Fibroblast of lung (primary cell): ENCODE results near the gene CHST11. TPM values are rescaled to one million over a fixed set of nuclear protein-coding genes. Genes with fewer than 3 reads are reported as not detected.

Experiments used
- DNase-seq, 2 donors: peaks; one replicate each; pipeline versions ENCODE4 v3.0.0 to v3.0.0-alpha.2; 2010; ENCODE audit warnings: low read depth in 2 of 2
- H2AFZ ChIP-seq: 2 replicates; pipeline ENCODE4 v1.5.1; 2012; ENCODE audit warnings: low read length, control low read depth, inconsistent platforms
- H3K27ac ChIP-seq: 2 replicates; pipeline ENCODE4 v1.5.1; 2011; ENCODE audit warnings: low read length, control low read depth; ENCODE audit not compliant: insufficient read depth
- H3K27me3 ChIP-seq: 2 replicates; pipeline ENCODE4 v1.5.1; 2011; ENCODE audit warnings: mild to moderate bottlenecking, low read length; ENCODE audit not compliant: control insufficient read depth, insufficient read depth
- H3K36me3 ChIP-seq: 2 replicates; pipeline ENCODE4 v1.5.1; 2011; ENCODE audit warnings: low read length; ENCODE audit not compliant: control insufficient read depth, insufficient read depth
- H3K4me1 ChIP-seq: 2 replicates; pipeline ENCODE4 v1.5.1; 2011; ENCODE audit warnings: low read length; ENCODE audit not compliant: control insufficient read depth, insufficient read depth; ENCODE audit errors: extremely low read depth
- H3K4me2 ChIP-seq: 2 replicates; pipeline ENCODE4 v1.5.1; 2011; ENCODE audit warnings: low read length, control low read depth; ENCODE audit not compliant: insufficient read depth; ENCODE audit errors: extremely low read depth
- H3K4me3 ChIP-seq, 4 experiments: fragments of 200-600 bp in 1 of 4; sonication (generic) in 1 of 4; replicated peaks in 1 of 4; 2 replicates each; pipeline ENCODE4 v1.5.1; 2011 to 2016; ENCODE audit warnings: low read length in 4 of 4, low read depth in 3 of 4, mild to moderate bottlenecking in 3 of 4, control low read depth in 2 of 4, inconsistent platforms in 1 of 4, mixed read lengths in 1 of 4; ENCODE audit not compliant: insufficient read depth in 1 of 4; ENCODE audit errors: control extremely low read depth in 1 of 4
- H3K79me2 ChIP-seq: 2 replicates; pipeline ENCODE4 v1.5.1; 2012; ENCODE audit warnings: mild to moderate bottlenecking, low read length, inconsistent platforms; ENCODE audit not compliant: control insufficient read depth, insufficient read depth
- H3K9ac ChIP-seq: 2 replicates; pipeline ENCODE4 v1.5.1; 2011; ENCODE audit warnings: mild to moderate bottlenecking, low read length, control low read depth; ENCODE audit not compliant: insufficient read depth
- H3K9me3 ChIP-seq: 2 replicates; pipeline ENCODE4 v1.5.1; 2012; ENCODE audit warnings: low read depth, low read length; ENCODE audit not compliant: control insufficient read depth, insufficient read depth
- H4K20me1 ChIP-seq: 2 replicates; pipeline ENCODE4 v1.5.1; 2011; ENCODE audit warnings: low read length; ENCODE audit not compliant: control insufficient read depth, insufficient read depth; ENCODE audit errors: extremely low read depth
- EZH2 ChIP-seq: IDR thresholded peaks from 2 replicates; pipeline ENCODE4 v1.5.1; 2012; ENCODE audit warnings: low read length, control low read depth, mild to moderate bottlenecking; ENCODE audit errors: missing control alignments
- polyA plus RNA-seq, 2 donors: library from polyadenylated mRNA; depleted of rRNA in 1 of 2; stranded (reverse) in 1 of 2; unstranded in 1 of 2; fragments of >200 nt; gene quantifications; 2 replicates each; pipeline ENCODE4 v1.2.1, GENCODE V29; 2011 to 2012; ENCODE audit warnings: missing spikeins in 1 of 2
- total RNA-seq: library from RNA; depleted of rRNA; stranded (reverse); fragments of >200 nt; gene quantifications from 2 replicates; pipeline ENCODE4 v1.2.1, GENCODE V29; 2014
- TF ChIP-seq, protein P1 (sequence below), 2 donors: IDR thresholded peaks in 1 of 2; conservative IDR thresholded peaks in 1 of 2; 1 replicate in 1 of 2; 2 replicates in 1 of 2; pipeline ENCODE4 v1.5.1; 2011 to 2012; ENCODE audit warnings: low read length in 2 of 2, control low read depth in 1 of 2, inconsistent platforms in 1 of 2, low read depth in 1 of 2, mild to moderate bottlenecking in 1 of 2

CHST11 gene
- total and polyA plus RNA-seq, 2 donors (not counting 1 experiment from before 2014, with no cell fraction given), result 3.5 to 9.1 TPM

DNA sequence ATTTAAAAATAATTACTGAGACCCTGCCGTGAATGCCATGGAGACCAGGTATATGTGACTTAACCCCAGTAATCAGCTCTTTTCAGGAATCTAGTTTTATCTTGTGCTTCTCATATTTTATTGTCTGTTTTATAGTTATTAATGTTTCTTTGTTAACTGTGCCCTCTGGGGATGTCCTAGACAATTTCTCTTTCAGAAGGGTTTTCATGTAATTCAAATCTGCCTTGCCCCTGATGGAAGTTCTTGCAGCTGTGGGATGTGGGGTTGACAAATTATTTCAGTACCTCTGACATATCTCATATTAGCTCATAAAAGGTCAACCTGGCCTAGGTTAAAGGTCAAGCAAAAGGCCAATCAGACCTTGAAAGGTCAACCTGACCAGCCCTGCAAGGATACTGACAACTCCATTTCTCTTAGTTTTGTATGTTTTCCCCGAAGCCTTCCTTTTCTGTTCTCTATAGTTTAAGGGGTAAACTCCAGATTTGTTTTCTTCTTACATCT is 319.0 kb downstream of the CHST11 start:
- no peak overlapping the region for H3K4me3 ChIP-seq
- TF ChIP-seq EZH2, result no peak
- H3K27me3 ChIP-seq, result no peaks in the 10 kb centered on the region
- no peak overlapping the region for H3K9ac ChIP-seq
- H3K9me3 ChIP-seq, result no peaks in the 10 kb centered on the region
- H3K4me2 ChIP-seq, result no peak overlapping the region
- no peak overlapping the region for H3K27ac ChIP-seq
- no peaks in the 10 kb centered on the region for H3K79me2 ChIP-seq
- H2AFZ ChIP-seq, result no peak overlapping the region
- H3K36me3 ChIP-seq, result no peaks in the 10 kb centered on the region
- no peak for DNase-seq
- no peaks in the 10 kb centered on the region for H3K4me1 ChIP-seq
- H4K20me1 ChIP-seq, result no peaks in the 10 kb centered on the region

DNA sequence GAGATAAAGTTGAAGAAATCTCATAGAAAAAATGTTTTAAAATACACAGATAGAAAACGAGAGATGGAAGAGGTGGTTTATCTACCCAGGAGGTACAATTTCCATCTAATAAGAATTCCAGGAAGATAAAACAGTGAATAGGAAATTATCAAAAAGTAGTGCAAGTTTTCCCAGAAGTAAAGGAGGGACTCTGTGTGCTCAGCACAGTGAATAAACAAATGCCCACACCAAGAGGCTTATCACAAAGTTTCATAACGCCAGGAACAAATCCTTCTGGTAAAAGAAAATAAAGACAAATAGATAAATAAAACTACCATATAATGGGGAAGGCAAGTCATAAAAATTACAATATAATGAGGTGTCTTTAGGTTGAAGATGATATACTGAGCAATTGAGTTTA is 322.4 kb downstream of the CHST11 start:
- Histone ChIP-seq H3K9ac (no peak overlapping the region), H3K36me3 (no peaks in the 10 kb centered on the region), H2AFZ (no peak overlapping the region), H3K27me3 (peaks cover 3% of the 10 kb centered on the region), H4K20me1 (no peaks in the 10 kb centered on the region), H3K9me3 (no peaks in the 10 kb centered on the region), H3K4me1 (no peaks in the 10 kb centered on the region), H3K27ac (no peak overlapping the region), H3K4me2 (no peak overlapping the region), H3K79me2 (no peaks in the 10 kb centered on the region), H3K4me3 (no peak overlapping the region)
- no peak for DNase-seq
- TF ChIP-seq, protein P1, sequence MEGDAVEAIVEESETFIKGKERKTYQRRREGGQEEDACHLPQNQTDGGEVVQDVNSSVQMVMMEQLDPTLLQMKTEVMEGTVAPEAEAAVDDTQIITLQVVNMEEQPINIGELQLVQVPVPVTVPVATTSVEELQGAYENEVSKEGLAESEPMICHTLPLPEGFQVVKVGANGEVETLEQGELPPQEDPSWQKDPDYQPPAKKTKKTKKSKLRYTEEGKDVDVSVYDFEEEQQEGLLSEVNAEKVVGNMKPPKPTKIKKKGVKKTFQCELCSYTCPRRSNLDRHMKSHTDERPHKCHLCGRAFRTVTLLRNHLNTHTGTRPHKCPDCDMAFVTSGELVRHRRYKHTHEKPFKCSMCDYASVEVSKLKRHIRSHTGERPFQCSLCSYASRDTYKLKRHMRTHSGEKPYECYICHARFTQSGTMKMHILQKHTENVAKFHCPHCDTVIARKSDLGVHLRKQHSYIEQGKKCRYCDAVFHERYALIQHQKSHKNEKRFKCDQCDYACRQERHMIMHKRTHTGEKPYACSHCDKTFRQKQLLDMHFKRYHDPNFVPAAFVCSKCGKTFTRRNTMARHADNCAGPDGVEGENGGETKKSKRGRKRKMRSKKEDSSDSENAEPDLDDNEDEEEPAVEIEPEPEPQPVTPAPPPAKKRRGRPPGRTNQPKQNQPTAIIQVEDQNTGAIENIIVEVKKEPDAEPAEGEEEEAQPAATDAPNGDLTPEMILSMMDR (conservative IDR thresholded peaks at IDR 0.05 in 1 of 2, IDR thresholded peaks at IDR 0.05 in 1 of 2; ENCODE audit: low read depth in 1 of 2, low read length in 2 of 2), result no peak
- no peak for TF ChIP-seq EZH2

DNA sequence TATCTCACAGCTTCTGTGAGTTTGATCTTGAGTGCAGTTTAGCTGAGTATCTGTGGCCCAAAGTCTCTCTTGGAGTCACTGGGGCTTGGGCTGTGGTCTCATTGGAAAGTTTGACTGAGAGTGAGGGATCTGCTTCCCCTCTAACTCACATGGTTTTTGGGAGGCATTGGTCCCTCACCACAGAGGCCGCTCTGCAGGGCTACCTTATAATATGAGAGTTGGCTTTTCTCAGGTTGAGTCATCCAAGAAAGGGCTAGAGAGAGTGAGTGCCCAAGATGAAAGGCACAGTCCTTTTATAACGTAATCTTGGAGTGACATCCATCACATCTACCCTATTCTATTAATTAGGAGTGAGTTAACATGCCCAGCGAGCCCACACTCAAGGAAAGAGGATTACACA is 325.5 kb downstream of the CHST11 start:
- H4K20me1 ChIP-seq, result no peaks in the 10 kb centered on the region
- H3K9me3 ChIP-seq, result no peaks in the 10 kb centered on the region
- H3K27me3 ChIP-seq, result peaks cover 3% of the 10 kb centered on the region
- H3K9ac ChIP-seq, result no peak overlapping the region
- TF ChIP-seq, protein P1 (conservative IDR thresholded peaks at IDR 0.05 in 1 of 2, IDR thresholded peaks at IDR 0.05 in 1 of 2; ENCODE audit: low read depth in 1 of 2, low read length in 2 of 2), result no peak
- no peak for TF ChIP-seq EZH2
- no peak overlapping the region for H3K4me2 ChIP-seq
- H3K4me3 ChIP-seq, result no peak overlapping the region
- H3K36me3 ChIP-seq, result no peaks in the 10 kb centered on the region
- H3K79me2 ChIP-seq, result no peaks in the 10 kb centered on the region
- no peak overlapping the region for H2AFZ ChIP-seq
- no peaks in the 10 kb centered on the region for H3K4me1 ChIP-seq
- no peak overlapping the region for H3K27ac ChIP-seq
- no peak for DNase-seq
